ENCODE results near the gene DDX11.
"Not testable (repeated sequence)": the region's sequence is repeated elsewhere in the genome, so short reads cannot be mapped to it uniquely, and the experiment has no call there.

DDX11 gene

GRCh38 chr12:31089072-31089471 is 15.4 kb downstream of the DDX11 start:
- H3K4me1 Mint-ChIP-seq: no peaks in the 10 kb centered on the region
- no peak overlapping the region for H3K4me3 Mint-ChIP-seq
- peaks cover 40% of the 10 kb centered on the region for H3K36me3 Mint-ChIP-seq (ENCODE audit: low read depth)
- TF ChIP-seq, protein P1, sequence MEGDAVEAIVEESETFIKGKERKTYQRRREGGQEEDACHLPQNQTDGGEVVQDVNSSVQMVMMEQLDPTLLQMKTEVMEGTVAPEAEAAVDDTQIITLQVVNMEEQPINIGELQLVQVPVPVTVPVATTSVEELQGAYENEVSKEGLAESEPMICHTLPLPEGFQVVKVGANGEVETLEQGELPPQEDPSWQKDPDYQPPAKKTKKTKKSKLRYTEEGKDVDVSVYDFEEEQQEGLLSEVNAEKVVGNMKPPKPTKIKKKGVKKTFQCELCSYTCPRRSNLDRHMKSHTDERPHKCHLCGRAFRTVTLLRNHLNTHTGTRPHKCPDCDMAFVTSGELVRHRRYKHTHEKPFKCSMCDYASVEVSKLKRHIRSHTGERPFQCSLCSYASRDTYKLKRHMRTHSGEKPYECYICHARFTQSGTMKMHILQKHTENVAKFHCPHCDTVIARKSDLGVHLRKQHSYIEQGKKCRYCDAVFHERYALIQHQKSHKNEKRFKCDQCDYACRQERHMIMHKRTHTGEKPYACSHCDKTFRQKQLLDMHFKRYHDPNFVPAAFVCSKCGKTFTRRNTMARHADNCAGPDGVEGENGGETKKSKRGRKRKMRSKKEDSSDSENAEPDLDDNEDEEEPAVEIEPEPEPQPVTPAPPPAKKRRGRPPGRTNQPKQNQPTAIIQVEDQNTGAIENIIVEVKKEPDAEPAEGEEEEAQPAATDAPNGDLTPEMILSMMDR (IDR thresholded peaks at IDR 0.05): no peak
- no peaks in the 10 kb centered on the region for H3K9me3 Mint-ChIP-seq
- no peak for DNase-seq
- H3K27ac Mint-ChIP-seq: no peak overlapping the region
- no peaks in the 10 kb centered on the region for H3K27me3 Mint-ChIP-seq (ENCODE audit: low read depth, poor library complexity)

DNA sequence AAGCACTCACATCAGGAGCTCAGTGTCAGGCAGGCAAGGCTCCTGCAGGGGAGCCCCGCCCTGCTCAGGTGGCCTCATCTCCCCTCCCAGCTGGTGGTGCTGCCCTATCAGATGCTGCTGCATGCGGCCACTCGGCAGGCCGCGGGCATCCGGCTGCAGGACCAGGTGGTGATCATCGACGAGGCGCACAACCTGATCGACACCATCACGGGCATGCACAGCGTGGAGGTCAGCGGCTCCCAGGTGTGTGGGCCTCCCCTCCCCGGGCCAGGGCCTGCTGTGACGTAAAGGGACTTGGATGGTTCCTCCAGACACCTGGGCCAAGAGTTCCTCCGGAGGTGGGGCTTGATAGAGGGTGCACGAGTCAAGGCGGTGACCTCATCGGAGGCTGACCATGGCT is 18.0 kb downstream of the DDX11 start:
- peaks cover 50% of the 10 kb centered on the region for H3K36me3 Mint-ChIP-seq (ENCODE audit: low read depth)
- not testable (repeated sequence) for H3K27me3 Mint-ChIP-seq (ENCODE audit: low read depth, poor library complexity); H3K4me1 Mint-ChIP-seq; DNase-seq; H3K4me3 Mint-ChIP-seq; H3K27ac Mint-ChIP-seq; H3K9me3 Mint-ChIP-seq

DNA sequence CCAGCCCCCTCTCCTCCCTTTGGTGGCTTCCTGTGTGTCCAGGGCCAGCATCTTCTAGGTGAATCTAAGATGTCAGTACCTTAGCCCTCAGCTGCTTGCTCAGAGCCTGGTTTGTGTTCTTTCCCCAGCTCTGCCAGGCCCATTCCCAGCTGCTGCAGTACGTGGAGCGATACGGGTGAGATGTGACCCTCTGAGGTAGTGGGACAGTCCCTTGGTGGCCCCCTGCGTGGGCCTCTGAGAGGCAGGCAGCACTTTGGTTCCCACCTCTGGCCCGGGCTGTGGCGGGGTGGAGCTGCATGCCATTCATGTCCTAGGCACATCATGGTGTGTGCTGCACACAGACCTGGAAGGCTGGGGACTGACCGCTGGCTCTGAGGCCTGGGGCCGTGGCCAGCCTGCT is 19.1 kb downstream of the DDX11 start:
- not testable (repeated sequence) for H3K27me3 Mint-ChIP-seq (ENCODE audit: low read depth, poor library complexity); DNase-seq; H3K27ac Mint-ChIP-seq; H3K4me1 Mint-ChIP-seq; H3K4me3 Mint-ChIP-seq; H3K9me3 Mint-ChIP-seq
- H3K36me3 Mint-ChIP-seq (ENCODE audit: low read depth): peaks cover 49% of the 10 kb centered on the region

DNA sequence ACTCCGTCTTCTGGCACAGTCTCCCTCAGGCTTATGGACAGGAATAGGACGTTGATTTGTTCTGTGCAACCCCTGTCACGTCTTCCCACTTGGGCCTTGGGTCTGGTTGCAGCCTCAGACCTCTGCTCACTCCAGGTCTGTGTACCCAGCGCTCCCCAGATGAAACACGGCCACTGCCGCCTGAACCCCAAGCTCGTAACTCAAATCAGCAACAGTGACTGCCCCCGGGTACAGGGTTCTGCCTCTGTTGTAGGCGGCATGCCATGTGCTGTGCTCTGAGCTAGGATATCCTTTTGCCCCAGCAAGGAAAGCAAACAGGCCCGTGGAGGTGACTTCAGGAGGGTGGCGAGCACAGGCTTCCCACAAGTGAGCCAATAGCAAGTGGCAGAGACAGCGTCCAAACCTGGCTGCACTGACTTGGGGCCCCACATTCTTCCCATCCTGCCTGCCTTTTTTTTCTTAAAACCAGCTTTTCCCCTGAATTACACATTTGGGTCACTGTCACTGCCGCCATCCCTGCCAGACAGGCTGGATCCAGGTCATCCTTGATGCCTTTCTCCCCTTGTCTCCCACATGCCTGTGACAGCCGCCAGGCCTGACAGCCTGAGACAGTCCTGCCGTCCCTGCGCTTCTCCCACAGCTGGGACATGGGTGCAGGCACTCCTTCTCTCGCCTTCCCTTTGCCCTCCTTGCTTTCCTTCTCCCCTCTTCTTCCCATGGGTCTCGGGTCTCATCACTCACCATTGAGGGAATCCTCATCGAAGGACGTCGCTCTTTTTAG is 21.6 kb downstream of the DDX11 start:
- not testable (repeated sequence) for H3K27ac Mint-ChIP-seq; DNase-seq; H3K27me3 Mint-ChIP-seq (ENCODE audit: low read depth, poor library complexity); H3K9me3 Mint-ChIP-seq; H3K4me3 Mint-ChIP-seq; H3K4me1 Mint-ChIP-seq
- peaks cover 38% of the 10 kb centered on the region for H3K36me3 Mint-ChIP-seq (ENCODE audit: low read depth)

GRCh38 chr12:31096251-31097065 is 22.8 kb downstream of the DDX11 start:
- H3K27ac Mint-ChIP-seq; H3K4me3 Mint-ChIP-seq; H3K9me3 Mint-ChIP-seq; H3K27me3 Mint-ChIP-seq (ENCODE audit: low read depth, poor library complexity); DNase-seq; H3K4me1 Mint-ChIP-seq: not testable (repeated sequence)
- peaks cover 38% of the 10 kb centered on the region for H3K36me3 Mint-ChIP-seq (ENCODE audit: low read depth)

DNA sequence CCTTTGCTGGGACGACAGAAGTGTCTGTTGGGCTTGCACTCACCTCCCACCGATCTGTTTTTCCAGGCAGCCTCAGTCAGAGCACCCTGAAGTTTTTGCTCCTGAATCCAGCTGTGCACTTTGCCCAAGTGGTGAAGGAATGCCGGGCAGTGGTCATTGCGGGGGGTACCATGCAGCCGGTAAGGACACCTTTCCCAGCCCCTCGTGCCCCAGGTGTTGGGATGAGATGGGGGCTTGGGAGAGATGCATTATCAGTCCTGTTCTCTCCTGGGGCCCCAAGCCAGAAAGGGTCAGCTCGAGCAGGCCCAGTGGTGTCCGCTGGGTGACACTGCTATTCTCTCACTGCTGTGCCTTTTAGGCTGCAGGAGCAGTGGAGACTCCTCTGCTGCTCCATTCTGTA is 24.2 kb downstream of the DDX11 start:
- H3K36me3 Mint-ChIP-seq (ENCODE audit: low read depth): peaks cover 30% of the 10 kb centered on the region
- H3K27ac Mint-ChIP-seq; H3K4me3 Mint-ChIP-seq; H3K27me3 Mint-ChIP-seq (ENCODE audit: low read depth, poor library complexity); DNase-seq; H3K4me1 Mint-ChIP-seq; H3K9me3 Mint-ChIP-seq: not testable (repeated sequence)

- Mint-ChIP-seq H3K27ac (peak overlapping the region; percentile 71), H3K36me3 (ENCODE audit: low read depth) (peaks cover 30% of the 10 kb centered on the region)
- DNase-seq; H3K27me3 Mint-ChIP-seq (ENCODE audit: low read depth, poor library complexity); H3K4me3 Mint-ChIP-seq; H3K9me3 Mint-ChIP-seq; H3K4me1 Mint-ChIP-seq: not testable (repeated sequence)
Observed at GRCh38 chr12:31098363-31098762, 24.7 kb downstream of the DDX11 start.

DNA sequence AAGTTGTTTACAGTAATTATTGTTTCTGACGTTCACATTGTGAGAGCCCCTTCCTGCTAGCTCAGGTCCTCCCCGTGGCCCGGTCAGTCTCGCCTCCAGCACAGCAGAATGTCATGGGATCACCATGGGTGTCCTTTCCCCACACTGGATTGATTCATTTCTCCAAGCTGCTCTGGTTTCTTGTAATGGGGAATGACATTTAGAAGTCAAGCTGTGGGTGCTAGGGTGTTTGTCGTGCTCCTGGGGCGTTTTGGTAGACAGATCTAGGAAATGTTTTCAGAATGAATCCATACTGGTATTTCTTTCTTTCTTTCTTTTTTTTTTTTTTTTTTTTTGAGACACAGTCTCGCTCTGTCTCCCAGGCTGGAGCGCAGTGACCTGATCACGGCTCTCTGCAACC is 25.1 kb downstream of the DDX11 start:
- not testable (repeated sequence) for DNase-seq; H3K4me3 Mint-ChIP-seq; H3K4me1 Mint-ChIP-seq; H3K9me3 Mint-ChIP-seq; H3K27me3 Mint-ChIP-seq (ENCODE audit: low read depth, poor library complexity)
- peaks cover 29% of the 10 kb centered on the region for H3K36me3 Mint-ChIP-seq (ENCODE audit: low read depth)
- peak overlapping the region; percentile 71 for H3K27ac Mint-ChIP-seq

GRCh38 chr12:31099434-31099833 is 25.8 kb downstream of the DDX11 start:
- Mint-ChIP-seq H3K27ac (peak overlapping the region; percentile 59), H3K36me3 (ENCODE audit: low read depth) (peaks cover 28% of the 10 kb centered on the region)
- H3K27me3 Mint-ChIP-seq (ENCODE audit: low read depth, poor library complexity); H3K9me3 Mint-ChIP-seq; DNase-seq; H3K4me1 Mint-ChIP-seq; H3K4me3 Mint-ChIP-seq: not testable (repeated sequence)

DNA sequence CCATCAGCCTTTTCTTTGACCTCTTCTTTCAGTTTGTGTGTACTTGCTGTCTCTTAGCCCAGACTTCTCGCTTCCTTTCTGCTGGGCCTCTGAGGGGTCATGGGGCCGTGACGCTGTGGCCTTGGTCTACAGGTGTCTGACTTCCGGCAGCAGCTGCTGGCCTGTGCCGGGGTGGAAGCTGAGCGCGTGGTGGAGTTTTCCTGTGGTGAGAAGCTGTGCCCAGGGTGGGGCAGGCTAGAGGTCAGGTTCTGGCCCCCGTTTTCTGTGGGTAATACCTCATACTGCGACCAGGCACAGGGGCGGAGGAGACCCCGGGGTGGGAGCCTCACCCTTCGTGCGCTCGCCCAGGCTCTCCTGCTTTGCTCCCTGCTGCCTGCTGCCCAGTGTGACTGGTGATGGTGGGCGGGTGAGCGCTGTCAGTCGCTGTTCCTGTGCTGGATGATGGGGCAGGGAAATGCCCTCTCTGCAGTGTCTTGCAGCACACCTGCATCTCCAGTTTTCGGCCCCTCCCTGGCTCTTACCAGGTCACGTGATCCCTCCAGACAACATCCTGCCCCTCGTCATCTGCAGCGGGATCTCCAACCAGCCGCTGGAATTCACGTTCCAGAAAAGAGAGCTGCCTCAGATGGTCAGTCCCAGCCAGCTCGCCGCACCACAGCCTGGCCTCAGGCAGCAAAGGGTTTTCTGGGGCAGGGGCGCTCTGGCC is 27.0 kb downstream of the DDX11 start:
- not testable (repeated sequence) for H3K27me3 Mint-ChIP-seq (ENCODE audit: low read depth, poor library complexity); H3K9me3 Mint-ChIP-seq; H3K4me1 Mint-ChIP-seq; H3K4me3 Mint-ChIP-seq; DNase-seq
- H3K27ac Mint-ChIP-seq: peak overlapping the region; percentile 82
- peaks cover 19% of the 10 kb centered on the region for H3K36me3 Mint-ChIP-seq (ENCODE audit: low read depth)

- not testable (repeated sequence) for H3K36me3 Mint-ChIP-seq (ENCODE audit: low read depth); H3K9me3 Mint-ChIP-seq; H3K4me3 Mint-ChIP-seq; H3K27me3 Mint-ChIP-seq (ENCODE audit: low read depth, poor library complexity); H3K27ac Mint-ChIP-seq; DNase-seq; H3K4me1 Mint-ChIP-seq
Observed at GRCh38 chr12:31102125-31102524, 28.5 kb downstream of the DDX11 start.

DNA sequence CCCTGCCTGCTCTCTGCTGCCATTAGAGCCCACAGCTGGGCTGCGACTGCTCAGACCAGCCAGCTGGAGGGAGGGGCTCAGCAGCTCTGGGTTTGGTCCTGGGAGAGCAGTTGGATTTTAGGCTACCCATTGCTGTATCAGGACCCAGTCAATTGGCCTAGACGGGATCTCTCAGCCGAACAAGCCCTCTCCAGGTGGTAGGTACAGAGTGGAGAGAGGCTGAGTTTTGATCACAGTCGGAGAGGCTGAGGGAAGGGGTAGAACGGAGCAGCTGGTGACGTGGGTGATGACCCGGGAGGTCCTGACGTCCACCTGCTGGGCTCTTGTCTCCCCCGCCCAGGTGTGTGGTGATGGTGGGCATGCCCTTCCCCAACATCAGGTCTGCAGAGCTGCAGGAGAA is 28.9 kb downstream of the DDX11 start:
- not testable (repeated sequence) for H3K27ac Mint-ChIP-seq; H3K4me3 Mint-ChIP-seq; H3K4me1 Mint-ChIP-seq; H3K27me3 Mint-ChIP-seq (ENCODE audit: low read depth, poor library complexity); DNase-seq; H3K36me3 Mint-ChIP-seq (ENCODE audit: low read depth); H3K9me3 Mint-ChIP-seq

DNA sequence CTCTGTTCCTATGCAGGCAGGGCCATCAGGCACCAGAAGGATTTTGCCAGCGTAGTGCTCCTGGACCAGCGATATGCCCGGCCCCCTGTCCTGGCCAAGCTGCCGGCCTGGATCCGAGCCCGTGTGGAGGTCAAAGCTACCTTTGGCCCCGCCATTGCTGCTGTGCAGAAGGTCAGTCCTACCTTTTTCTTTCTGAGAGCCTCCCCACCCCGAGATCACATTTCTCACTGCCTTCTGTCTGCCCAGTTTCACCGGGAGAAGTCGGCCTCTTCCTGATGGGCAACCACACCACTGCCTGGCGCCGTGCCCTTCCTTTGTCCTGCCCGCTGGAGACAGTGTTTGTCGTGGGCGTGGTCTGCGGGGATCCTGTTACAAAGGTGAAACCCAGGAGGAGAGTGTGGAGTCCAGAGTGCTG is 29.9 kb downstream of the DDX11 start:
- H3K27me3 Mint-ChIP-seq (ENCODE audit: low read depth, poor library complexity); H3K9me3 Mint-ChIP-seq; H3K4me1 Mint-ChIP-seq; H3K36me3 Mint-ChIP-seq (ENCODE audit: low read depth); DNase-seq; H3K4me3 Mint-ChIP-seq: not testable (repeated sequence)
- peak overlapping the region; percentile 75 for H3K27ac Mint-ChIP-seq
